ENCODE data around the gene SLX4IP. TPM values are rescaled to one million over a fixed set of nuclear protein-coding genes. Genes with fewer than 3 reads are reported as not detected.

Gene SLX4IP
- total and polyA plus RNA-seq, 2 donors (not counting 3 experiments of a cell fraction or from before 2014, with no cell fraction given): 1.9 to 4.5 TPM

GRCh38 chr20:10478930-10479329 lies 43.8 kb downstream of the SLX4IP start:
- no peak overlapping the region for H3K27ac ChIP-seq (ENCODE audit: insufficient read depth, low read depth, low read length)
- ChIA-PET POLR2A (no interaction called here), CTCF (interaction anchor here (0.7 to 2.6 kb wide), 3 partner anchors 11 to 163 kb away, joined by 3 to 13 read pairs (median 4); no protein-coding TSS in a partner anchor)
- H3K9ac ChIP-seq (replicated peaks; ENCODE audit: extremely low read depth, insufficient read depth, low read length): no peak overlapping the region
- dilution Hi-C loops (cut with MboI; ENCODE audit: extremely low pct_ligation_motif_present, low sequenced_read_pairs) (no loop called here), intact Hi-C loops (cut with micrococcal nuclease) (no loop called here)
- no peak overlapping the region for H3K4me3 ChIP-seq (replicated peaks in 1 of 3; ENCODE audit: insufficient read depth in 1 of 3, low read depth in 1 of 3, low read length in 3 of 3)
- no peak overlapping the region for H2AFZ ChIP-seq (ENCODE audit: low read depth, low read length)
- no peaks in the 10 kb centered on the region for H3K36me3 ChIP-seq (ENCODE audit: control insufficient read depth in 2 of 2, extremely low read depth in 1 of 2, insufficient read depth in 2 of 2, low read length in 2 of 2)
- no peaks in the 10 kb centered on the region for H3K27me3 ChIP-seq (ENCODE audit: control insufficient read depth in 2 of 2, insufficient read depth in 2 of 2, low read length in 2 of 2)
- TF ChIP-seq, protein P1, sequence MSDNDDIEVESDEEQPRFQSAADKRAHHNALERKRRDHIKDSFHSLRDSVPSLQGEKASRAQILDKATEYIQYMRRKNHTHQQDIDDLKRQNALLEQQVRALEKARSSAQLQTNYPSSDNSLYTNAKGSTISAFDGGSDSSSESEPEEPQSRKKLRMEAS (IDR thresholded peaks at IDR 0.05; ENCODE audit: insufficient read depth, insufficient read length): no peak
- TF ChIP-seq POLR2A (IDR thresholded peaks at IDR 0.05; ENCODE audit: low read depth, low read length) (no peak), GATA2 (IDR thresholded peaks at IDR 0.05; ENCODE audit: insufficient read depth, insufficient read length, low read depth, low read length) (no peak)
- H3K9me3 ChIP-seq (replicated peaks; ENCODE audit: control insufficient read depth, insufficient read depth, low read length): no peaks in the 10 kb centered on the region
- no peak for FAIRE-seq
- H4K20me1 ChIP-seq (replicated peaks; ENCODE audit: control insufficient read depth, extremely low read depth, insufficient read depth, low read length): no peaks in the 10 kb centered on the region
- DNase-seq (ENCODE audit: low read depth, low spot score): no peak
- H3K4me1 ChIP-seq (ENCODE audit: control insufficient read depth, extremely low read depth, insufficient read depth, low read length): peaks cover 5% of the 10 kb centered on the region
- no peak overlapping the region for H3K4me2 ChIP-seq (ENCODE audit: insufficient read depth, low read length)
- no peaks in the 10 kb centered on the region for H3K9me1 ChIP-seq (replicated peaks; ENCODE audit: control insufficient read depth, extremely low read depth, insufficient read depth, low read length)
- no TSS peak for BruUV-seq (replicated peaks)
- H3K79me2 ChIP-seq (ENCODE audit: control insufficient read depth, insufficient read depth, low read length): no peaks in the 10 kb centered on the region

DNA sequence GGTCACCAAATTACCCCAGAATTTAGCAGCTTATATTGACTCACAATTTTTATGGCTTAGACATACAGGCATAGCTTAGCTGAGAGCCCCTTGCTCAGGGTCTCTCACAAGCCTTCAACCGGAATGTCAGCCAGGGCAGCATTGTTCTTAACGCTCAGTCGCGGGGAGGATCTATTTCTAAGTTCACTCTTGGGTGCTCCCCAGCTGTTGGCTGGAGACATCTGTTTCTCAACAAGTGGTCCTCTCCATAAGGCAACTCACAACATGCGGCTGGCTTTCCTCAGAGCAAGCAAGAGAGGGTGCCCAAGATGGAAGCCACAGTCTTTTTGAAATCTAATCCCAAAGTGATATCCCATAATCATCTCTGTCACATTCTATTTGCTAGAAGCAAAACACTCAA lies 46.6 kb downstream of the SLX4IP start:
- Histone ChIP-seq H3K27ac (ENCODE audit: insufficient read depth, low read depth, low read length) (no peak overlapping the region), H3K36me3 (ENCODE audit: control insufficient read depth in 2 of 2, extremely low read depth in 1 of 2, insufficient read depth in 2 of 2, low read length in 2 of 2) (no peaks in the 10 kb centered on the region), H3K4me2 (ENCODE audit: insufficient read depth, low read length) (no peak overlapping the region), H3K4me1 (ENCODE audit: control insufficient read depth, extremely low read depth, insufficient read depth, low read length) (peaks cover 7% of the 10 kb centered on the region), H3K9me1 (replicated peaks; ENCODE audit: control insufficient read depth, extremely low read depth, insufficient read depth, low read length) (no peaks in the 10 kb centered on the region), H2AFZ (ENCODE audit: low read depth, low read length) (no peak overlapping the region), H3K4me3 (replicated peaks in 1 of 3; ENCODE audit: insufficient read depth in 1 of 3, low read depth in 1 of 3, low read length in 3 of 3) (no peak overlapping the region), H3K9ac (replicated peaks; ENCODE audit: extremely low read depth, insufficient read depth, low read length) (no peak overlapping the region), H4K20me1 (replicated peaks; ENCODE audit: control insufficient read depth, extremely low read depth, insufficient read depth, low read length) (no peaks in the 10 kb centered on the region), H3K27me3 (ENCODE audit: control insufficient read depth in 2 of 2, insufficient read depth in 2 of 2, low read length in 2 of 2) (no peaks in the 10 kb centered on the region), H3K9me3 (replicated peaks; ENCODE audit: control insufficient read depth, insufficient read depth, low read length) (no peaks in the 10 kb centered on the region), H3K79me2 (ENCODE audit: control insufficient read depth, insufficient read depth, low read length) (no peaks in the 10 kb centered on the region)
- FAIRE-seq (no peak), DNase-seq (ENCODE audit: low read depth, low spot score) (no peak)
- intact Hi-C loops (cut with micrococcal nuclease) (no loop called here), dilution Hi-C loops (cut with MboI; ENCODE audit: extremely low pct_ligation_motif_present, low sequenced_read_pairs) (no loop called here)
- TF ChIP-seq MYC (IDR thresholded peaks at IDR 0.05; ENCODE audit: low read depth, low read length): no peak
- TF ChIP-seq, protein P1 (IDR thresholded peaks at IDR 0.05; ENCODE audit: insufficient read depth, insufficient read length): no peak
- TF ChIP-seq CTCF (IDR thresholded peaks at IDR 0.05; ENCODE audit: extremely low read depth in 1 of 2, insufficient read depth in 1 of 2, low read depth in 1 of 2, low read length in 2 of 2): no peak
- TF ChIP-seq POLR2AphosphoS5 (IDR thresholded peaks at IDR 0.05; ENCODE audit: insufficient read depth, low read depth, low read length): no peak
- no peak for TF ChIP-seq GATA2 (IDR thresholded peaks at IDR 0.05; ENCODE audit: insufficient read depth, insufficient read length, low read depth, low read length)
- BruUV-seq (replicated peaks): no TSS peak
- ChIA-PET POLR2A (no interaction called here), CTCF (interaction anchor here (1.0 to 2.6 kb wide), 2 partner anchors 14 to 43 kb away, joined by 3 to 13 read pairs; no protein-coding TSS in a partner anchor)
